OCI-LY3 (cell line): ENCODE measurements around the gene TAC3.
A peak's percentile ranks its signal among the peaks of the same experiment; 100 is the strongest.
"Not testable (repeated sequence)": the region's sequence is repeated elsewhere in the genome, so short reads cannot be mapped to it uniquely, and the experiment has no call there.

Experiments
- H2AFZ ChIP-seq: fragments of 200-600, 300-600 bp; shearing (Covaris generic); 2 replicates; pipeline ENCODE4 v1.6.0; 2014; ENCODE audit warnings: antibody characterized with exemption, low read depth, low read length
- H3K27ac ChIP-seq: fragments of 200-600, 300-600 bp; sonication (generic); 2 replicates; pipeline ENCODE4 v1.5.1; 2014; ENCODE audit warnings: mild to moderate bottlenecking, low read length, moderate library complexity, mixed read lengths
- H3K27me3 ChIP-seq: fragments of 200-600, 300-600 bp; sonication (generic); 2 replicates; pipeline ENCODE4 v1.6.1; 2014; ENCODE audit warnings: low read depth, low read length, mixed read lengths
- H3K36me3 ChIP-seq: fragments of 200-600, 300-600 bp; sonication (generic); replicated peaks from 2 replicates; pipeline ENCODE3; 2014; ENCODE audit warnings: low read depth, low read length, mixed read lengths
- H3K4me1 ChIP-seq: fragments of 300-600, 200-600 bp; sonication (generic); 2 replicates; pipeline ENCODE4 v1.6.1; 2014; ENCODE audit warnings: low read length, mixed read lengths
- H3K4me2 ChIP-seq: fragments of 200-600, 300-600 bp; sonication (generic); 2 replicates; pipeline ENCODE4 v1.6.1; 2014; ENCODE audit warnings: low read length, mixed read lengths
- H3K4me3 ChIP-seq: fragments of 300-600, 200-600 bp; sonication (generic); 2 replicates; pipeline ENCODE4 v1.5.1; 2014; ENCODE audit warnings: antibody characterized with exemption, mild to moderate bottlenecking, low read length, moderate library complexity
- H3K79me2 ChIP-seq: fragments of 300-600, 200-600 bp; shearing (Covaris generic); 2 replicates; pipeline ENCODE4 v1.6.1; 2014; ENCODE audit warnings: mild to moderate bottlenecking, low read length, mixed read lengths
- H3K9ac ChIP-seq: fragments of 300-600, 200-600 bp; shearing (Covaris generic); 2 replicates; pipeline ENCODE4 v1.6.0; 2014; ENCODE audit warnings: mild to moderate bottlenecking, low read length, moderate library complexity
- H3K9me3 ChIP-seq: fragments of 200-600, 300-600 bp; shearing (Covaris generic); 2 replicates; pipeline ENCODE4 v1.6.1; 2014; ENCODE audit warnings: low read length, mixed read lengths; ENCODE audit not compliant: insufficient read depth
- H4K20me1 ChIP-seq: fragments of 200-600, 300-600 bp; sonication (generic); 2 replicates; pipeline ENCODE4 v1.6.1; 2016; ENCODE audit warnings: low read length, mixed read lengths; ENCODE audit not compliant: insufficient read depth
- CTCF ChIP-seq: fragments of 200-600, 300-600 bp; sonication (generic); IDR thresholded peaks from 2 replicates; pipeline ENCODE4 v1.5.1; 2014; ENCODE audit warnings: antibody characterized with exemption, low read length, low read depth
- EZH2phosphoT487 ChIP-seq: fragments of 200-600 bp; shearing (Covaris generic); IDR thresholded peaks from 2 replicates; pipeline ENCODE4 v1.6.1; 2018; ENCODE audit warnings: antibody characterized with exemption, mixed run types, low read depth

Gene TAC3

GRCh38 chr12:56989861-56990610 is 26.3 kb downstream of the TAC3 start:
- H3K27ac ChIP-seq = no peak overlapping the region
- peaks cover 10% of the 10 kb centered on the region for H3K4me1 ChIP-seq
- peaks cover 17% of the 10 kb centered on the region for H3K27me3 ChIP-seq
- no peaks in the 10 kb centered on the region for H4K20me1 ChIP-seq
- no peak overlapping the region for H3K9ac ChIP-seq
- no peaks in the 10 kb centered on the region for H3K36me3 ChIP-seq
- H3K9me3 ChIP-seq = no peaks in the 10 kb centered on the region
- TF ChIP-seq EZH2phosphoT487 (no peak), CTCF (no peak)
- H3K4me3 ChIP-seq = no peak overlapping the region
- no peaks in the 10 kb centered on the region for H3K79me2 ChIP-seq
- H3K4me2 ChIP-seq = no peak overlapping the region
- no peak overlapping the region for H2AFZ ChIP-seq

GRCh38 chr12:56988207-56988739 is 28.1 kb downstream of the TAC3 start:
- Histone ChIP-seq H3K9me3 (no peaks in the 10 kb centered on the region), H4K20me1 (no peaks in the 10 kb centered on the region), H3K4me2 (peak overlapping the region; percentile 29), H3K36me3 (no peaks in the 10 kb centered on the region), H3K4me1 (peaks cover 10% of the 10 kb centered on the region), H3K27ac (no peak overlapping the region), H3K9ac (no peak overlapping the region), H2AFZ (no peak overlapping the region), H3K4me3 (no peak overlapping the region), H3K79me2 (no peaks in the 10 kb centered on the region), H3K27me3 (peaks cover 17% of the 10 kb centered on the region)
- no peak for TF ChIP-seq CTCF
- TF ChIP-seq EZH2phosphoT487 = no peak

GRCh38 chr12:56987551-56988053 is 28.7 kb downstream of the TAC3 start:
- H3K4me2 ChIP-seq = peak overlapping the region; percentile 29
- no peaks in the 10 kb centered on the region for H3K9me3 ChIP-seq
- no peaks in the 10 kb centered on the region for H4K20me1 ChIP-seq
- no peaks in the 10 kb centered on the region for H3K36me3 ChIP-seq
- H2AFZ ChIP-seq = peak overlapping the region; percentile 16; the same call in 1 of the 2 replicates
- no peaks in the 10 kb centered on the region for H3K79me2 ChIP-seq
- peaks cover 17% of the 10 kb centered on the region for H3K27me3 ChIP-seq
- no peak overlapping the region for H3K9ac ChIP-seq
- no peak overlapping the region for H3K27ac ChIP-seq
- TF ChIP-seq CTCF (peak; percentile 92), EZH2phosphoT487 (no peak)
- H3K4me3 ChIP-seq = peak overlapping the region; percentile 18; the same call in 1 of the 2 replicates
- peaks cover 10% of the 10 kb centered on the region for H3K4me1 ChIP-seq

- Histone ChIP-seq H4K20me1 (no peaks in the 10 kb centered on the region), H2AFZ (no peak overlapping the region), H3K27ac (no peak overlapping the region), H3K36me3 (no peaks in the 10 kb centered on the region), H3K79me2 (no peaks in the 10 kb centered on the region), H3K9me3 (no peaks in the 10 kb centered on the region), H3K4me2 (no peak overlapping the region), H3K27me3 (peaks cover 17% of the 10 kb centered on the region), H3K4me1 (peaks cover 10% of the 10 kb centered on the region), H3K4me3 (no peak overlapping the region), H3K9ac (no peak overlapping the region)
- TF ChIP-seq CTCF (no peak), EZH2phosphoT487 (no peak)
These were observed 29.3 kb downstream of the TAC3 start for GRCh38 chr12:56987011-56987410.

- H3K4me2 ChIP-seq, H3K27ac ChIP-seq: not testable (repeated sequence)
These were observed 30.6 kb downstream of the TAC3 start for GRCh38 chr12:56985714-56986113.

More at GRCh38 chr12:56985714-56986113, 30.6 kb downstream of the TAC3 start:
- not testable (repeated sequence) for H3K4me3 ChIP-seq, H3K36me3 ChIP-seq, H3K4me1 ChIP-seq, H3K9ac ChIP-seq, H3K9me3 ChIP-seq, H3K79me2 ChIP-seq, H2AFZ ChIP-seq, H4K20me1 ChIP-seq
- peaks cover 17% of the 10 kb centered on the region for H3K27me3 ChIP-seq
